GM19397 (cell line): ENCODE data around the gene TMEM80.

Experiments
- ATAC-seq: cut with Tn5 transposase; IDR thresholded peaks from one replicate; pipeline ENCODE4 v1.9.1; 2021; ENCODE audit warnings: mild to moderate bottlenecking, moderate library complexity; ENCODE audit not compliant: unreplicated experiment

The TMEM80 gene

GRCh38 chr11:699116-699508, 3.5 kb downstream of the TMEM80 start:
- ATAC-seq, result no peak

DNA sequence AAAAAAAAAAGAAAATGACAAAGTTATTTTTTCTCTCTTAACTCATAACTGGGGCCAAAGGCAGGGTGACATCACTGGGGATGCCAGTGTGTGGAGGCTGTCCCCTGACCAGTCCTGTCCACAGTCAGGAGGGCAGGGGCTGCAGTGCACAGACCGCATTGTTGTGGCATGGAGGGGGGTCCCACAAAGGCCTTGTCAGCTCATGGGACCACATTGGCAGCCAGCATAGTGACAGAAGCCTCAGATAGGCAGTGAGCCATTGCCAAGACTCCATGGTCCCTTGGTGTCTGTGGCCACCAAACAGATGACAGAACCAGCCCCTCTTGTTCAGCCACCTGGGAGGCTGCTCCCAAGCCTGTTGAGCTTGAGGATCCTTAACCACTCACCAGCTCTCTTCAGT, 4.1 kb downstream of the TMEM80 start:
- no peak for ATAC-seq

GRCh38 chr11:701741-702461, 6.3 kb downstream of the TMEM80 start:
- no peak for ATAC-seq

GRCh38 chr11:702462-703461, 7.1 kb downstream of the TMEM80 start:
- no peak for ATAC-seq

GRCh38 chr11:703506-703905, 7.9 kb downstream of the TMEM80 start:
- no peak for ATAC-seq

DNA sequence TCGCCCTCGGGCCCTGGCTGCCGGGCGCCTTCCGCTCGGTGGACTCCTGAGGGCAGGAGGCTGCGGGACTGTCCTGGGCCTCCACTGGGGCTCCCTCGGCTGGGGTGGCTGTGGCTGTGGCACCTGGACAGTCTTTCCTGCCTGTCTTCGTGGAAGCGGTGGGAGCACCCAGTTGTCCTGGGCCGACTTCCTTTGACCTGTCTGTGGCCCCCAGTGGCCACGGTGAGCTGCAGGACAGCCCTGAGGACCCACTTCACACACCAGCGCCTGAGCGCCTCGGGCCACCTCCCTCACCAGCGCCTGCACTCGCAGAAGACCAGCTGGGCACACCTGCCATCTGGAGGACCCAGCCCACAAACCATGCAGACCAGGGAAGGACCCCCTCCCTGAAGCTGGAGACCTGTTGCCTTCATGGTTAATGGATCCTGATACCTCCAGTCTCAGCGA, 8.6 kb downstream of the TMEM80 start:
- no peak for ATAC-seq

GRCh38 chr11:704781-705645, 9.4 kb downstream of the TMEM80 start:
- no peak for ATAC-seq

- ATAC-seq, result no peak
Observed at GRCh38 chr11:705646-706438, 10.2 kb downstream of the TMEM80 start, which contains the start of gene EPS8L2. Gene EPS8L2 (plus strand): TSS chr11:706231. CDS start chr11:709408, 3,177 bp downstream.

- ATAC-seq, result no peak
Observed at GRCh38 chr11:706439-706956, 10.9 kb downstream of the TMEM80 start.

DNA sequence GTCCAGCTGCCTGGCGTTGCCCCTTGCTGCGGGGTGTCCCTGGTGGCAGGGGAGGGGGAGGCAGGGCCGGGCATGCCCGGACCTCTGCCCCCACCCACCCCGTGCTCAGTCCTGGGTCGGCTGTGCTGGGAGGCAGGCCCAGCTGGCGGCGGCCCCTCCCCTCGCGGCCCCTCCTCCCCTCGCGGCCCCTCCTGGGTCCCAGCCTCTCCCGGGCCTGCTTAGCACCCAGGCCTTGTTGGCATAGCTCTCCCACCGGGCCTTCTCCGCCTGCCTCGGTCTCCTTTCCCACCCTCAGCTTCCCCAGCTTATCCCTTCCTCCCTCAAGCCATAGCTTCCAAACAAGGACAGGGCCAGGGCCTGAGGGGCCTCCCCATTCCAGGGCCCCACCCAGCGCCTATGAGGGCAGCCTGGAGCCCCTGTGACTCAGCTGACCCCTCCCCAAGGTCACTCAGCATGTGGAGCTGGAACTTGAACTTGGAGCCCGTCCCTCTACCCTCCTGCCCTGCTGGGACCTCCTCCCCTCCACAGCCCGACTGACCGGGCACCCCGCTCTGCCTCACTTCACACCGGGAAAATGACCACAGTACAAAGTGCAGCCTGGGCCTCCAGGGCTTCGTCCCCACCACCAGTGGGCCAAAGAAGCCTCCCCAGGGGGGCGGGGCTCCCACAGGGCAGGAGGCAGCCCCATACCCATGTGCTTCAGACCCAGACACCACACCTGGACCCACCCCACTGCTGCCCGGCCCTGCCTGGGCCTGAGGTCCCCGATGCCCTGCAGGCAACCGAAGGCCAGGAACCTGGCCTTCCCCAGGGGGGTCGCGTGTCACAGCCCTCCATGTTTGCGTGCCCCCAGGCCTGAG, 11.6 kb downstream of the TMEM80 start:
- ATAC-seq, result no peak

DNA sequence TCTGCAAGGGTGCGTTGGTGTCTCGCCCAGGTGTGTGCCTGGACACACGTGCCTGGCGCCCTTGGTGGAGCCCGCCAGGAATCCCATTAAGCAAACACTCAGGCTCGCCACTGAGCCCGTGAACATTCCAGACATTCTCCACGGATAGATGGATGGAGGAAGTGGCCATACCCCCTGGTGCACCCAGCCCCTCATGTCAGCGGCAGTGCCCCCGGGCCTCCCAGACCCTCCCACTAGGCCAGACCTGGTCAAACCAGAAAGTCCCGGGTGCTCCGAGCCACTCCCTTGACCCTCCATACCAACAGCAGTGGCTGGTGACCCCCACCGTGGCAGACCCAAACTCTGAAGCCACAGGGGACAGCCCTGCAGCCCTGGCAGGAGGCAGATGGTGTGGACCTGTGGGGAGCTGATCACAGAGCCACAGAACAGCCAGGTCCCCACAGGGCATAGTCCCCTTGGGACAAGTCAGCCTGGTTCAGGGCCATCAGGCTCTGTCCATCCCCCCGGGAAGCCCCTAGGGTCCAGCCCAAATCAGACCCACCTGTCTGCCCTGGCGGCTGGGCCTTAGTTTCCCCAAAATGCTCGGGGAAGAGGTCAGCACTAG, 12.3 kb downstream of the TMEM80 start:
- ATAC-seq, result no peak

- ATAC-seq, result no peak
Observed at GRCh38 chr11:708511-708910, 12.9 kb downstream of the TMEM80 start.

- no peak for ATAC-seq
Observed at GRCh38 chr11:709109-709997, 13.7 kb downstream of the TMEM80 start.

DNA sequence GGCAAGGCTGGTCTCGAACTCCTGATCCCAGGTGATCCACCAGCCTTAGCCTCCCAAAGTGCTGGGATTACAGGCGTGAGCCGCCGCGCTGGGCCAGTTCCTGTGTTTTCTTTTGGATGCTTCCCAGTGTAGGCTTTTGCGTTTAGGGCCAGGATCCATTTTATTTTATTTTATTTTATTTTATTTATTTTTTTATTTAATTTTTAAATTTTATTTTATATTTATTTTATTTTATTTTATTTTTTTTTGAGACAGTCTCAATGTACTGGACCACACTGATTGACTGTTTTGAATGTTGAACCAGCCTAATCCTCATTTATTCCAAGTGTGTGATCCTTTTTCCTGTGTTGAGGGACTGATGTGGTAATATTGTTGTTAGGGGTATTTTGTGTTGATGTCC, 18.8 kb downstream of the TMEM80 start:
- ATAC-seq, result no peak

GRCh38 chr11:719214-720016, 23.8 kb downstream of the TMEM80 start:
- ATAC-seq, result no peak

DNA sequence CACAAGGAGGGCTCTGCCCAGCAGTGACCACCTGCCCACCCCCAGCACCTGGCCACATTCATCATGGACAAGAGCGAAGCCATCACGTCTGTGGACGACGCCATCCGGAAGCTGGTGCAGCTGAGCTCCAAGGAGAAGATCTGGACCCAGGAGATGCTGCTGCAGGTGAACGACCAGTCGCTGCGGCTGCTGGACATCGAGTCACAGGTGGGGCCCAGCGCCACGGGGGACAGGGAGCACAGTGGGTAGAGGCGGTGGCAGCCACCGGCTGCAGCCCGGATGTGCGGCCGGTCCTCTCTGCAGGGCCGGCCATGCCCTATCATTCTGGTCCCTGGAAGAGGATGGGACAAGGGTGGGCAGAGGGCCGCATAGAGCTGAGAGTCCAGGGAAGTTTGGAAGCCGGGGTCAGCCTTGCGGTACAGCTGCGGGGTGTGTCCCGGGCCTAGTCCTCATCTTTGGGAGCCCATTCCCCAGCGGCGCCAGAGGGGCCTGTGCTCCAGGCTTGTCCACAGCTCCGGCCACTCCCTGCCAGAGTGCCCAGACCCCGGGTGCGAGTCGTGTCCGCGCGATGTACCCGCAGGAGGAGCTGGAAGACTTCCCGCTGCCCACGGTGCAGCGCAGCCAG, 24.5 kb downstream of the TMEM80 start:
- no peak for ATAC-seq
